Stimulated activated memory B cell treated with anti-CD40 and anti-IgM and Interleukin-4, amounts not matched to agents 10 μg/mL and 1 μg/mL and 100 μg/mL, for 72 hours (primary cell): ENCODE data around the gene GRK5.

ENCODE experiments used
- ATAC-seq: fragments of 150-1000 bp; cut with Tn5 transposase; 2 replicates; pipeline ENCODE4 v1.10.0; 2021
- H3K27ac Mint-ChIP-seq: one replicate; pipeline ENCODE4 v1.8.0; 2022; ENCODE audit warnings: mild to moderate bottlenecking, mixed read lengths
- H3K27me3 Mint-ChIP-seq: one replicate; pipeline ENCODE4 v1.8.0; 2022; ENCODE audit warnings: mixed read lengths
- H3K36me3 Mint-ChIP-seq: one replicate; pipeline ENCODE4 v1.8.0; 2022; ENCODE audit warnings: mixed read lengths
- H3K4me1 Mint-ChIP-seq: one replicate; pipeline ENCODE4 v1.8.0; 2022; ENCODE audit warnings: mixed read lengths
- H3K4me3 Mint-ChIP-seq: one replicate; pipeline ENCODE4 v1.8.0; 2022; ENCODE audit warnings: mild to moderate bottlenecking, moderate library complexity, mixed read lengths
- H3K9me3 Mint-ChIP-seq: one replicate; pipeline ENCODE4 v1.8.0; 2022; ENCODE audit warnings: mixed read lengths

GRK5 gene

DNA sequence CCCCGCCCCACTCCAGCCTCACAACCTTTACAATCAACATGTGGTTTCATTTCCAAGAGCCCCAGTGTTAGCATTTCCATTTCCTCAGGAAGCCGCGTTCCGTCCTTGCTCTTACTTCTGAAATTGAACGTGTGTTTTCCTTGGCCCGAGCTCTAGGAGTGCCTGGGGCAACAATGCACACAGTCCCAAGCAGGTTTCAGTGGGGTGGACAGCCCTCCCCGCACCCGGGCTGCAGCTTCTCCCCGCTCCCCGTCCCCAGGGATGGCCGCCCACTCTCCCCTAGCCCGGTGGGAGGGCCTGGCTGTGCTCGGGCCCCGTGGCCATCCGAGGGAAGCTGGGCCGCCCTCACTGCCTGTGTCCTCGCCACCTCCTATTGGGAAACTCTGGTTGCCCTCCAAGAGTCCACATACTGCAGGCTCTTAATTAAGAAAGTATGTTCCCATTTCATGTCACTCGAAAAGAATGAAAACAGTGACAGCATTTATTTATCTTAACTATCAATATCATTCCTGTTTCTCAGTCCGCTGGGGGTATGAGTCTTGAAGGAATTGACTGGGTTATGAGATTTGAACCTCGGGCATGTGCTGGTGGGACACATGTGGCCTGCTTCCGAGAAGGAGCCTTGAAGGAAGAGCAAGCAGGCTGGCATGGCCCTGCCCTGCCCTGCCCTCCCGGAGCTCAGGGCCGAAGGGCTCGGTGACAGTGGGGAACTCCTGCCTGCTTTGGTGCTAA lies 163.8 kb downstream of the GRK5 start:
- Mint-ChIP-seq H3K27me3 (no peaks in the 10 kb centered on the region), H3K9me3 (peaks cover 4% of the 10 kb centered on the region), H3K4me3 (peak overlapping the region; percentile 3), H3K36me3 (peaks cover 12% of the 10 kb centered on the region), H3K4me1 (peaks cover 72% of the 10 kb centered on the region), H3K27ac (peak overlapping the region; percentile 94)
- ATAC-seq = no peak

DNA sequence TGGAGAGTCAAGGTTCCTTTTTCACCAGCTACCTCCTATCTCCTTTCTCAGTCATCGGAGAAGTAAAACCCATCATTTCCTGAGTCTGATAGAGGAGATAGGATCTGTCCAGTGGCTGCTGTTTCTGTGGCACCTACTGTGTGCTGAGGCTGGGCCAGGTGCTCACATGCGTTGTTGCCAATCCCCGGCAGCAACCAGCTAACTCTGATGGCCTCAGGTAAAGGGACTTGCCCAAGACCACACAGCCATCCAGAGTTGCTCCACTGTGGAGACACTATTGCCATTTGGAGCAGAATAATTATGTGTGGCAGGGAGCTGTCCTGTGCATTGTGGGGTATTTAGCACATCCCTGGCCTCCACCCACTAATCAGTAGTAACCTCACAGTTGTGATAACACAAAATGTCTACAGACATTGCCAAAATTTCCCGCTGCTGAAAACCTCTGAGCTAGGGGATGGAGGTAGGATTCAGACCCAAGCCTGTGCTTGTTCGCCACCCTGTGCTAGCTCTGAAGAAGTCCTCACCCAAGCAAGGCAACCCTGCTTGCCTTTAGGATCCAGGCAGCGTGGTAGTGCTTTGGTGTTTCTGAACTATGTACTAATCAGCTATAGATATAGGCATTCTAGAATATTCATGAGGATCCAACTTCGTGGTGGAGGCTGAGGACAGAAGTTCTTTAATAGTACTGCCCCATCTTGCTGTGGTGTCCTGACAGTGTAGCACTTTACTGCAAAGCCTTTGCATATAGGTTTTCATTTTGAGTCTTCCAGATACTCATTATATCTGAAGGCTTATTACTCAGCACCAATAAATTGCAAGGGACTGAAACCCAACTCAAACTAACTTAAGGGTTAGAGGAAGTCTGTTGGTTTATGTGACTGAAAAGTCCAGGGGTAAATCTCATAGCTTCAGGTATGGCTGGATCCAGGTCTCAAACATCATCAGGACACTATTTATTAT lies 164.6 kb downstream of the GRK5 start:
- H3K27me3 Mint-ChIP-seq = no peaks in the 10 kb centered on the region
- H3K27ac Mint-ChIP-seq = peak overlapping the region; percentile 94
- H3K4me1 Mint-ChIP-seq = peaks cover 79% of the 10 kb centered on the region
- H3K9me3 Mint-ChIP-seq = peaks cover 4% of the 10 kb centered on the region
- no peak overlapping the region for H3K4me3 Mint-ChIP-seq
- no peak for ATAC-seq
- H3K36me3 Mint-ChIP-seq = peaks cover 14% of the 10 kb centered on the region

DNA sequence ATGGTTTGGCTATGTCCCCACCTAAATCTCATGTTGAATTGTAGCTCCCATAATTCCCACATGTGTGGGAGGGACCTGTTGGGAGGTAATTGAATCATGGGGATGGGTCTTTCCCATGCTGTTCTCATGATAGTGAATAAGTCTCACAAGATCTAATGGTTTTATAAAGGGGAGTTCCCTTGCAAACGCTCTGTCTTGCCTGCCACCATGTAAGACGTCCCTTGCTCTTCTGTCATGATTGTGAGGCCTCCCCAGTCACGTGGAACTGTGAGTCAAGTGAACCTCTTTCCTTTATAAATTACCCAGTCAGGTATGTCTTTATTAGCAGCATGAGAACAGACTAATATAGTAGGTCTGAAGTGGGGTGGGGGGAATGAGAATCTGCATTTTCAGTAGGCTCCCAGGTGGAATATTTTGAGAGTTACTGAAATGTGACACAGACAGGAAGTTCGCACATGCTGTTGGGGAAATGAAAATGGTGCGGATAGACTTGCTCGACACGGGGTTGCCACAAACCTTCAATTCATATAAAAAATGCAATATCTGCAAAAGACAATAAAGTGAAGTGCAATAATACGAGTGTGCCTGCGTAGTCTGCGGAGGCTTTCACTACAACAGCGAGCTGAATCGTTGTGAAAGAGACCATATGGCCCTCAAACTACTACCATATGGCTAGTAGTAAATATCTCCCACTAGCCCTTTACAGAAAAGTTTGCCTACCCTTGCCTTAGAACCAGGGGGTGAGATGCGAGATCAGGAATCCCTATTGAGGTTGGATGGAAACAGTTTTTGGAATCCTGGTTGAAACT lies 166.1 kb downstream of the GRK5 start:
- Mint-ChIP-seq H3K9me3 (peaks cover 4% of the 10 kb centered on the region), H3K4me1 (peaks cover 83% of the 10 kb centered on the region)

DNA sequence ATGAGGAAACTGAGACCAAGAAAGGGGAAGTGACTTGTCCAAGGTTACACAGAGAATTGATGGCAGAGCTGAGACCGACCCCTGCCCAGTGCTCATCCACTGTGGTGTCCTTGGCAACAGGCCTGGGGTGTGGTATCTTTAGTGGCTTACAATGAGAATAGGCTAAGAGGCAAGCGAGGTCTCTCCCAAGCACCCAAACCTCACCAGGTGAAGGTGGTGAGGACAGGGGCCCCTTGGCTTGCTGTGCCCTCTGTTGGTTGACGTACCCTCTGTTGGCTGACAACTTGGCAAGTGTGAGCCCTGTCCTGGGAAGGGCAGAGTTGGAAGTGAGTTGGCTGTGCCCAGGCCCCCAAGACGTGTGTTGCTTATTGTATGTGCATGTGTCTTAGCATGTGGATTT lies 166.9 kb downstream of the GRK5 start:
- no peak overlapping the region for H3K4me3 Mint-ChIP-seq
- peaks cover 75% of the 10 kb centered on the region for H3K4me1 Mint-ChIP-seq
- H3K36me3 Mint-ChIP-seq = peaks cover 14% of the 10 kb centered on the region
- no peaks in the 10 kb centered on the region for H3K27me3 Mint-ChIP-seq
- H3K9me3 Mint-ChIP-seq = peaks cover 4% of the 10 kb centered on the region
- no peak for ATAC-seq
- H3K27ac Mint-ChIP-seq = peak overlapping the region; percentile 0

More for the DNA sequence above, 166.1 kb downstream of the GRK5 start:
- Mint-ChIP-seq H3K27ac (peak overlapping the region; percentile 86), H3K36me3 (peaks cover 14% of the 10 kb centered on the region), H3K27me3 (no peaks in the 10 kb centered on the region), H3K4me3 (no peak overlapping the region)
- no peak for ATAC-seq

DNA sequence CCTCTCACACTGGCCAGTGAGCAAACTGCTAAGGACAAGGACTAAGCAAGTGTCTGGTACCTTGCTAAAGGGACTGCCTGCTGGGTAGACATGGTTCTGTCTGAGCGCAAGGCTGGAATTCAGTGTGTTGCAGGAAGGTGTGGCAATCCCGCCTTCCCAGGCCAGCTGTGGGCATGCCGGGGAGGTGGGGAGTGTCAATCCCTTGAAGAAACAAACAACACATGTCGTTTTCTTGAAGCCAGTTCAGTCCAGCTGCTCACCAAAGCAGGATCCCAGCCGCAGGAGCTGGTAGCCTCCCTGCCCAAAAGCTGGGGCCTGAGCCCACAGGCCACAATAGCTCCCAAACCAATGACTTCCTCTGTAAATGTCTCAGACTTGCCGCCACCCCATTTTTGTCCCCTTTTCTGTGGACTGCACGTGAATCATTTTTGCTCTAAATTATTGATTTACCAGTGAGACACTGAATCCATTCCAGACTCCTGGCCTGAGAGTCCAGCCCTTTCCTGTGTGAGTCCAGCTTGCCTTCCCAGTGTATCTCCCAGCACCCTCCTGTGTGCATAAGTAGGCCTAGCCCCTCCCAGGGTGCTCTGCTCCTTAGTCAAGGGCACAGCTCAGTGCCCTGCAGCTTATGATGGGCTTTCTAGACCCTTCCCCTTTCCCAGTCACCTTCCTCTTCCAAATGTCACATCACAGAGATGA lies 168.4 kb downstream of the GRK5 start:
- no peak for ATAC-seq
- Mint-ChIP-seq H3K4me3 (no peak overlapping the region), H3K9me3 (peaks cover 4% of the 10 kb centered on the region), H3K4me1 (peaks cover 60% of the 10 kb centered on the region), H3K27ac (peak overlapping the region; percentile 11), H3K36me3 (peaks cover 21% of the 10 kb centered on the region), H3K27me3 (no peaks in the 10 kb centered on the region)

DNA sequence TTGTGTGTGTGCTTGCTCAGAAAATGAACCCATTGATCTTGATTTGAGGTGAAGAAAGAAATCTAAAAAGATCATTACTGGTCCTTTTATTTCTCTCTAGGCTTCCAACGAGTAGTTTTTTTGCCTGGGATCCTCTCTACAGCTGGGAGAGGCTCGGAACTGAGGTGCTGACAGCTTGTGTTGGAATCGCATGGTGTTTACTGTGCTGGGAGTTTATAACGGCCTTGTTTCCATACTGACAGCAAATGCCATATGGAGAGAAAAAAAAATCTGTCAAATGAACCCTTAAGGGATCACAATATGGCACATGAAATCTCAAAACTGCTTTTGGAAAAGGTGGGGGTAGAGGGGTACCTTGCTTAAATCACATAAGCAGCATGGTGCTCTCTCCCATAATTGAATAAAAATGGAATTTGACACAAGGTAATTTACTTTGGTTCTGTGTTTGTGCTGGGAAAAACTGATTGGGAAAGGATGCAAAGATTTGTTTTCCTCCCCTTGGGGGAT lies 170.1 kb downstream of the GRK5 start:
- Mint-ChIP-seq H3K9me3 (peaks cover 4% of the 10 kb centered on the region), H3K4me1 (peaks cover 50% of the 10 kb centered on the region), H3K27me3 (no peaks in the 10 kb centered on the region), H3K27ac (no peak overlapping the region), H3K4me3 (no peak overlapping the region), H3K36me3 (peaks cover 37% of the 10 kb centered on the region)
- no peak for ATAC-seq

DNA sequence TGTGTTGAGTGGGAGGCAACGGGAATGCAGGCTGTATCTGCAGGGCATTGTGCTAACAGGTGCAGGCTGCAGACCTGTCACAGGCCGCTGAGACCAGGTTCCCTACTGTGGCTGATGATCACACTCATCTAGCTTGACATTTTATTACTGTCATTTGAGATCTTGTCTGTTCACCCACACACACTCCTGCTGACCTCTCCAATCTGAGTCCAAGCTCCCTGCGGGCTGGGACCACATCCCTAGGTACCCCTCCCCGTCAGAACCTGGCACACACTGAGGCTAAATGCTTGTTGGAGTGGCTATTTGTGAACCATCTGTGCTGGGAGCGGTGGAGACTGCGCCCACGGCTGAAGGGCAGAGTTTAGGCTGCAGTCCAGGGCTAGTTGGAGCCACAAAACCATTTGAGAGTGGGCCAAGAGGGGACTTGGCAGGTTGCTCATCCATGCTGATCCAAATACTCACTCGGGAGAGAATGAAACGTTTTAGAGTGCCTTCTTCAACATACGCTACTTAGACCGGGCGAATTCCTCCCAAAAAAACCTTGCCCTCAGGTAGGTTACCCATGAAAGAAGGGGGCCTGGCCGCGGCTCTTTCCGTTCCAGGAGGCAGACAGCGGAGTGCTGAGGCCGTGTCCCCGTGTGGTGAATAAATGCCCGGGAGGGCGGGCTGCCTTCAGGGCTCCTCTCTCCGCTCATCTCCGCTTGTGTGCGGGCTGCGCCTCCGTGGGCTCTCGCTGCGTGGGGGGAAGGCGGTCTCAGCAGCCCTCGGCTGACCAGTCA lies 170.8 kb downstream of the GRK5 start:
- Mint-ChIP-seq H3K9me3 (peaks cover 4% of the 10 kb centered on the region), H3K27me3 (no peaks in the 10 kb centered on the region), H3K4me1 (peaks cover 48% of the 10 kb centered on the region), H3K36me3 (peaks cover 43% of the 10 kb centered on the region), H3K27ac (no peak overlapping the region), H3K4me3 (no peak overlapping the region)
- no peak for ATAC-seq

DNA sequence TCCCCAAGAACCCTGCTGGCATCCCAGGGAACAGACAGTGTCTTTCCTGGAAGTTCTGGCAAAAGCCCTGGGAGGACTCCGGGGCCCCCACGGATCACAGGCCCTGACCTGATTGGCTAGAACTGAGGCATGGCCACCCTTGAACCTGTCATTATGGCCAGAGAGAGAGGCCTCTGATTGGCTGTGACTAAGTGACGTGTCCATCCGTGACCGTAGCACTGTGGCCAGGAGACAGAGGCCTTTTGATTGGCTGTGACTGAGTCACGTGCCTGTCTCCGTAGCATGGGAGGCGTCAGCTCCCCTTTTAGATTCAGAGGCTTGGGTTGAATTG lies 171.3 kb downstream of the GRK5 start:
- Mint-ChIP-seq H3K27me3 (no peaks in the 10 kb centered on the region), H3K36me3 (peaks cover 44% of the 10 kb centered on the region), H3K4me1 (peaks cover 48% of the 10 kb centered on the region), H3K9me3 (no peaks in the 10 kb centered on the region), H3K4me3 (no peak overlapping the region), H3K27ac (no peak overlapping the region)
- no peak for ATAC-seq

DNA sequence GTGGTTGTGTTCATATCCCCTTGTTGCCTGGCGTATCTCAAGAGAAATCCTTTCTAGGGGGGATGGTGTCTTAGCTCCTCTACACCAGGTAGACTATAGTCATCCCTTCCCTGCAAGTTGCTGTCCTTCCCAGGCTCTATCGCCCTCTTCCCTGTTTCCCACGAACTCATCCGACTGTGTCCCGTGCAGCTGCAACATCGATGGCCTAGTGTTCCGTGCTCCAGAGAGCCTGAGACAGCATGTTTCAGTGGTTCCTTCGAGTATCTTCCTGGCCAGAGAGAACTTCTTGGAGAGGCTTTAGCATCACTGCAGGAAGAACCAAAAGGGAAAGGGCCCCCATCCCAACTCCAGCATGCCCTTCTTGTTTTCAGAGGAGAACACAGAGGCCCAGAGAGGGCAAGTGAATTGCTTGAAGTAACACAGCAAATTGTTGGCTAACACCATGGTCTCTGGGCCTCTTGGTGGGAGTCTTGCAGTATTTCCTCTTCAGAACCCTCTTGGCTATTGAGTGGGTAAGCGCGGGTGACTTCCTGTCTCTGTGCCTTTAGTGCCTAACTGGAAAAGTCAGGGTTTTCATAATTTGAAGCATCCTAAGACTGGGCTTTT lies 172.2 kb downstream of the GRK5 start:
- ATAC-seq = no peak
- Mint-ChIP-seq H3K9me3 (no peaks in the 10 kb centered on the region), H3K4me1 (peaks cover 48% of the 10 kb centered on the region), H3K4me3 (no peak overlapping the region), H3K27me3 (no peaks in the 10 kb centered on the region), H3K27ac (no peak overlapping the region), H3K36me3 (peaks cover 50% of the 10 kb centered on the region)

DNA sequence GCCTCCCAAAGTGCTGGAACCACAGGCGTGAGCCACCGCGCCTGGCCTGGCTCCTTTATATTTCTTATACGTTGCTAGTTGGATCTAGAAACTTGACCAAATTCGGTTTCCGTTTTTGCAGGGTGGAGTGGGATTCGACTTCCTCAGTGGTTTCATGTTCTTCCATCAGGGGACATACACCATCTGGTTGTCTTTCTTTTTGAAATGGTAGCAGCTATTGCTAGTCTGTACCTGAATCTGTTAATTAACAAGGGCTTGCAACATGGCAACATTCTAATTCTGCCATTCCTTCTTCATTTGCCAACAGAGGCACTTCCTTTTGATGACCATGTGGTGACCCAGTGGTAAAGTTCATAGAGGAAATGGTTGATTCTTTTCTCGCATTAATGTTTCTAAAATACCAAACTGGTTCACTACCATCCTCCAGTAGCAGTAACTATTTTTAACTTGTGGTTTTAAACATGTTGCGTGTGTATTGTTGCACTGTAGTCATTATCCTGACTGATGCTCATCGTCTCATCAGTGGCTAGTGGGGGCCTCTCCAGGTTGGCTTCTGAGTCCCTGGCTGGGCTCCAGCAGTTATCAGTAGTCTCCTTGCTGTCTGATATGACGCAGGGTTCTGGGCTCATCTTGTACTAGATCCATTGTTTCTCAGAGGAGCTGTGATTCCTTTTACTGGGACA lies 175.9 kb downstream of the GRK5 start:
- H3K36me3 Mint-ChIP-seq = peaks cover 62% of the 10 kb centered on the region
- H3K9me3 Mint-ChIP-seq = no peaks in the 10 kb centered on the region
- no peak overlapping the region for H3K4me3 Mint-ChIP-seq
- H3K27me3 Mint-ChIP-seq = no peaks in the 10 kb centered on the region
- no peak overlapping the region for H3K27ac Mint-ChIP-seq
- H3K4me1 Mint-ChIP-seq = peaks cover 30% of the 10 kb centered on the region
- ATAC-seq = no peak

DNA sequence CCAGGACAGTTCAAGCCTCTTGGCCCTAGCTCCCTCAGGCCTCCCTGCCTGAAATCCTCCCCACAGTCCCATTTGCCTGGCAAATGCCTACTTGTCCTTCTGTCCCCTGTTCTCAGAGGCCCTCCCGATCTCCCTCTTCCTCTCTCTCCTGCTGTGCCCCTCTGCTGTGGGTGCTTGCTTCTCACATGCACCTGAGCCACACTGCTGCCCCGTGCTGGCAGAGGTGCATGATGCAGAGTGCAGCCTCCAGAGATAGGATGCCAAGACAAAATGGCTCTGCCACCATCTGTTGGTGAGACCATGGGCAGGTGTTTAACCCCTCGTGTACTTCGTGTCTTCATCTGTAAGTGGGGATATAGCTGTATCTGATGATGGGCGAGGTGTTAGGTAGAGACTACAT lies 176.8 kb downstream of the GRK5 start:
- Mint-ChIP-seq H3K4me3 (no peak overlapping the region), H3K27ac (peak overlapping the region; percentile 1), H3K27me3 (no peaks in the 10 kb centered on the region), H3K9me3 (no peaks in the 10 kb centered on the region), H3K4me1 (peaks cover 30% of the 10 kb centered on the region), H3K36me3 (peaks cover 62% of the 10 kb centered on the region)
- no peak for ATAC-seq

DNA sequence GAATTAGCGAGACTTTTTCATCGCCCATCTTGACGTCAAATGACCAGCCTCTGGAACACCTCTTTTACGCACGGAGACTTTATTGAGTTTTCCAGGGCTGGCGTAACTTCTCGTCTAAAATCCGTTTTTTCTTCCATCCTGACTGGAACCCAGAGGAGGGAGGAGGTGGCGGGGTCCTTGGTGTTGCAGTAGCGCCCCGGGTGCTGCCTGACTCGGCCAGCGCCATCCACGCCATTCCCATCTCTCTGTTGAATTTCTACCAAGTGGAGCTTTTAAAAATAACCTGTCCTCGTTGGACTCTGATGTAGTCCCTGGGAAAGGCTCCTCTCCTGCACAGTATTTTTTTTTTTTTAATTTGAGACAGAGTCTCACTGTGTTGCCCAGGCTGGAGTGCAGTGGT lies 179.3 kb downstream of the GRK5 start:
- Mint-ChIP-seq H3K36me3 (peaks cover 56% of the 10 kb centered on the region), H3K4me1 (peaks cover 39% of the 10 kb centered on the region), H3K27me3 (no peaks in the 10 kb centered on the region), H3K9me3 (no peaks in the 10 kb centered on the region), H3K27ac (peak overlapping the region; percentile 3), H3K4me3 (no peak overlapping the region)
- no peak for ATAC-seq

DNA sequence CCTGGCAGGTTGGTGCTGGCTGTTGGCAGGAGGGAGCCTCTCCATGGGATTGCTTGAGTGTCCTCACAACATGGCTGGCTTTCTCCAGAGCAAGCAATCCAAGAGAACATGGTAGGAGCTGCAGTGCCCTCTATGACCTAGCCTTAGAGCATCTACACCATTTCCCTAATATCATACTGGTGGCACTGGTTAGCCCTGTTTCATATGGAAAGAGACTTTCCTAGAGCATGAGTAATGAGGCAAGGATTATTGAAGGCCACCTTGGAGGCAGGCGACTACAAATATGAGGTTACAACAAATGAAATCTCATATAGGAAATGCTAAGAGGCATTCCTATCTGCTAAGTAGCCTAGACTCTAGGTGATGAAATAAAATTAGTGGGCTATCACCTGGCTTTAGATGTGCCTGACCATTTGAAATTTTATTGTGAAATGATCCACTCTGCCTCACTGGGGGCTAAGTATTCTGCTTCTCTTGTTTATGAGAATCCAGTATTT lies 181.5 kb downstream of the GRK5 start:
- Mint-ChIP-seq H3K9me3 (peaks cover 3% of the 10 kb centered on the region), H3K4me1 (peaks cover 38% of the 10 kb centered on the region), H3K27me3 (no peaks in the 10 kb centered on the region), H3K36me3 (peaks cover 36% of the 10 kb centered on the region), H3K27ac (no peak overlapping the region), H3K4me3 (no peak overlapping the region)
- ATAC-seq = no peak
